H1 (cell line): ENCODE measurements around the gene TNS1. TPM values are rescaled to one million over a fixed set of nuclear protein-coding genes. Genes with fewer than 3 reads are reported as not detected.

Experiments used
- SIN3A ChIP-seq, 2 experiments: IDR thresholded peaks in 1 of 2; conservative IDR thresholded peaks in 1 of 2; 2 replicates each; pipeline ENCODE4 v1.6.1; 2011 to 2012; ENCODE audit warnings: low read length in 2 of 2, improper control_type of control experiment in 1 of 2, low read depth in 1 of 2, mild to moderate bottlenecking in 1 of 2
- SIRT6 ChIP-seq: IDR thresholded peaks from one replicate; pipeline ENCODE4 v1.7.1; 2012; ENCODE audit warnings: low read length, inconsistent platforms
- polyA plus RNA-seq, 7 experiments: library from polyadenylated mRNA; depleted of rRNA in 3 of 7; stranded (reverse) in 5 of 7; unstranded in 2 of 7; fragments of >200 nt in 5 of 7; fragments of 200-250 nt in 2 of 7; gene quantifications; 1 replicate in 5 of 7; 2 replicates in 1 of 7; 4 replicates in 1 of 7; pipeline versions ENCODE4 v1.2.1 to v1.2.3, GENCODE V29; 2011 to 2013; ENCODE audit warnings: missing spikeins in 2 of 7, mixed read lengths in 2 of 7
- total RNA-seq: library from RNA; stranded (reverse); fragmentation: NEBNext Ultra II Directional; extraction: Animal tissue kit (Norgen Biotek cat#: 25700); gene quantifications from 2 replicates; pipeline ENCODE4 v1.2.1, GENCODE V29; 2021

TNS1 gene
- total and polyA plus RNA-seq, 2 of the 8 experiments (the other 6 are each of a cell fraction or from before 2014, with no cell fraction given) = 1.5 to 5.1 TPM

- TF ChIP-seq SIN3A (conservative IDR thresholded peaks at IDR 0.05 in 1 of 2, IDR thresholded peaks at IDR 0.05 in 1 of 2; ENCODE audit: low read depth in 1 of 2, low read length in 2 of 2) (no peak), SIRT6 (no peak)
- TF ChIP-seq, all 59 proteins: peak for 3
Measured at GRCh38 chr2:217801115-217801531, 201.7 kb downstream of the TNS1 start (continued).
